Bone marrow (tissue), 2 donors: ENCODE measurements around the gene ASTE1.
A peak's percentile ranks its signal among the peaks of the same experiment; 100 is the strongest.
"Not testable (repeated sequence)": the region's sequence is repeated elsewhere in the genome, so short reads cannot be mapped to it uniquely, and the experiment has no call there.

ENCODE experiments used
- DNase-seq, 2 donors: peaks; one replicate each; lab custom pipeline; 2025; lab: John Stamatoyannopoulos, UW

ASTE1 gene

GRCh38 chr3:131026321-131027151 is at the start of gene ASTE1, which contains the start of gene NEK11:
Gene ASTE1 (minus strand): TSS chr3:131026825. CDS start chr3:131025306, 1,519 bp downstream.
Gene NEK11 (plus strand): TSS chr3:131026877. CDS start chr3:131029709, 2,832 bp downstream.
- peak; percentile 71 to 84 for DNase-seq

DNA sequence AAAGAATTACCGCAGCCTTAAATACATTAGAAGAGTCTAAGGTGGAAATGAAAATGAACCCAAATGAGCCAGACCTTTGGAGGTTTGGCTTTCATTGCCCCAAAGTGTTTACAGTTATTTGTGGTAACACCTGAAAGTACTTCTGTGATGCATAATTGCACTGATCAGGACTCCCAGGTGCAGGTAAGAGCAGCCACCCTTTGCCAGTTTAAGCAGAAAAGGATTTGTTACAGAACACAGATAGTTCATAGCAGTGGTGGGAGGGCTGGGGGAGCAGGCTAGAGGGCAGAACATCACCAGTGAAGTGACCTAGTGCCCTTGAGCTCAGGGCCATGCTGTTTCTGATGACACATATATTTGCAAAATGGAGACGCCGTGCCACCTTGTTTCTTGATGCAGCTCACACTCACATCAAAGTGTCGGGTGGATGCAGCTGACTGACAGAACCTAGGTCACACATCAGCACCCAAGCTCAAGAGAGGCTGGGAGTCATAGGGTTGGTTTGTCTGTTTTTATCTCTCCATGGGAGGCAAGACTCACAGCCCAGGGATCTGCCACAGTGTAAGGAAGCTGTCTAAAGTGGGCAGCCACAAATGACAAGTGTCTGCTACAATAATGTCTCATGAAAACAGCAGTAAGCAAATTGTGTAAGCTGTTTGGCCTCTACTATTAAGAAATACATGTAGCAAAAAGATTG is 49.2 kb upstream of the ASTE1 start:
- no peak for DNase-seq

- DNase-seq, result no peak
These were observed 46.2 kb upstream of the ASTE1 start for GRCh38 chr3:131072845-131073244.

GRCh38 chr3:131072099-131072559 is 45.5 kb upstream of the ASTE1 start:
- peak in 1 of 2 donors; percentile 79 for DNase-seq

DNA sequence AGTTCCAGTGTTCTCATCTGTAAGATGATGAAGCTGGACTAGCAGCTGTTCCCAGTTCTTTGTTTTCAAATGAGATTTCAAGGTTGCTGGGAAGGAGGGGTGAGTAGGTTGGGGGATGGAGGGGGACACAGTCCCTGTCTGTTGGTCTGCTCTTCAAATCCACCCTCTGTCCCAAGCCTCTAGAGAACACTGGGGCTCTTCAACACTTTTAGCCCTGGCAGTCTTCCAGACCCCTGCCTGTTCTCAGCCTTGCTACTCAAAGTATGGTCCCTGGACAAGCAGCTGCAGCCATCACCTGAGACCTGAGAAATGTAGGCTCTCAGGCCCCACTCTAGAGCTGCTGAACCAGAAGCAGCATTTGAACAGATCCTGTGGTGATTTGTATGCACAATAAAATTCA is 41.4 kb upstream of the ASTE1 start:
- no peak for DNase-seq

DNA sequence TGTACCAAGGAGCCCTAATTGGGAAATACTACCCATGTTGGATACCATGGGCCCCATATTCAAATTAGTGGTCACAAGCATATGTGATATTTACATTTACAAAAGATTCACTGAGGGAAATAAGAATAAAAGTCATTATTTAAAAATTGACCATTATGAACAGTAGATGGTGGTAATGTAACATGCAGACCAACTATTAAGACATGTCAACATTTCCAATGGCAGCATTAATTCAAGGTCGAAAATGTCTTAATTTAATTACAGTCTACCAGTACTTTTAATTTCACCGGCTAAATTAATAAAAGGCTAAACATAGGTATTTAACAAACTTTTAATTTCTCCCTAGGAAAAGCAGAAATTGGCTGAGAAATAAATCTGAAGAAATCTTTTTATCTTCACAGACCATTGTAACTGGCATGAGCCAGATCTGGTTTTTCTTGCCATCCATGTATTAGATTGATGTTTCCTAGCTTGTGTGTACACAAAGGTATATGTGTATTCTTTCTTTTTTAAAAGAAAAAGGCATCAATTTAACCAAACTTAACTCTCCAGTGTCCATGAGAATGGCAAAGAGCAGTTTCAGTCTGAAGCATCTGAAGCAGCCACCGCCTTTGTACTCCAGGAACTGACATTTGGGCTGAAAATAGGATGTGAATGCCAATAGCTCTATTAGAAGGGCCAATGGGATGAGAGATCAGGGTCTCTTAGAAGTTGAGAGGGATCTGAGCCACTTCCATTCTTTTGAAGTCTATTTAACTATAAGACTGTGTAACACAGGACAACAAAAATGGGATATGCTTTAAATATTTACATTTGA is 26.6 kb upstream of the ASTE1 start:
- DNase-seq, result no peak

GRCh38 chr3:131050001-131050400 is 23.4 kb upstream of the ASTE1 start:
- DNase-seq, result no peak

GRCh38 chr3:131048030-131048429 is 21.4 kb upstream of the ASTE1 start:
- no peak for DNase-seq

- DNase-seq, result no peak
These were observed 21.0 kb upstream of the ASTE1 start for GRCh38 chr3:131047582-131047981.

- not testable (repeated sequence) for DNase-seq
These were observed 15.8 kb upstream of the ASTE1 start for GRCh38 chr3:131042271-131042985.

DNA sequence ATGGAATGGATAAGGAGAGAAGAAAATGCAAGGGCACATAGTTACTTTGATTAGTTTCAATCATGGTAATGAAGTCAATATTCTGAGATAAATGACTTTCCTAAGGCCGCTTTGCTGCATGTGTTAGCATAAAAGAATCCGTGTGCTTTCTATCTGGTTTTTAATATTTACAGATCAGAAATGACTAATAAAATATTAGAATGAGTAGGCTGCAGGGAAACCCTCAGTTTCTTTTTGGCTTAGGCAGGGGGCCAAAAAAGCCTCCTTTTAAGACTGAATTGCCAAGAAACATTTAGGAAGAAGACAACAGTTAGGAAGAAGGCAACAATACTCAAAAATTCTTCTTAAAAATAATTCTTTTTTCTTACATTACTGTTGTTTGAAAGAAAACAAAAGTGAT is 11.7 kb upstream of the ASTE1 start:
- no peak for DNase-seq

- DNase-seq, result no peak
These were observed 10.4 kb upstream of the ASTE1 start for GRCh38 chr3:131036986-131037385.

DNA sequence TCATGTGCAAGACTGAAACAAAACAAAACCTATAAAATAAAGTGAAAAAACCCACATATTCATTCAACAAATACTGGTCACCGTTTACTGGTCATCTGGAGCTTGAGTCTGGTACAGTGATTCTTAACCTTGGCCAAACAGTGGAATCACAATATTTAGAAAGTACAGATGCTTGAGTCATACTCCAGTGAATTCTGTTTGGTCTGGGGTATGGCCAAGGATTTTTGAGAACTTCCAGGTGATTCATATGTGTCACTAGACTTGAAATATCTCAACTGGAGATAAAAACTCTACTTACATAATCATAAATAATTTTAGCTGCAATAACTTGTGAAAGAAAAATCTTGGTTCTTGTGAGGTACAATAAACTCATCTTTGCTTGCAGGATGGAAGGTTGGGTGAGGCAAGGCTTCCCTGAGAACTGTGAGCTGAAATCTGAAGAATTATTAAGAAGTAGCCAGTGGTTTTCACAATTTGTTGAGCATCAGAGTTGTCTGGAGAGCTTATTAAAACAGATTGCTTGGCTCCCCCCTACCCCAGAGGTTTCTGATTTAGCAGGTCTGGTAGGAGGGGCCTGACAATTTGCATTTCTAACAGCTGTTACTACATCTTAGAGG is 9.7 kb upstream of the ASTE1 start:
- DNase-seq, result no peak

GRCh38 chr3:131033480-131034080 is 7.0 kb upstream of the ASTE1 start:
- no peak for DNase-seq

- DNase-seq, result no peak
These were observed 5.0 kb upstream of the ASTE1 start for GRCh38 chr3:131031660-131032059.

GRCh38 chr3:131028844-131029243 is 2.2 kb upstream of the ASTE1 start:
- DNase-seq, result no peak

- no peak for DNase-seq
These were observed 1.1 kb downstream of the ASTE1 start for GRCh38 chr3:131025539-131025938.

DNA sequence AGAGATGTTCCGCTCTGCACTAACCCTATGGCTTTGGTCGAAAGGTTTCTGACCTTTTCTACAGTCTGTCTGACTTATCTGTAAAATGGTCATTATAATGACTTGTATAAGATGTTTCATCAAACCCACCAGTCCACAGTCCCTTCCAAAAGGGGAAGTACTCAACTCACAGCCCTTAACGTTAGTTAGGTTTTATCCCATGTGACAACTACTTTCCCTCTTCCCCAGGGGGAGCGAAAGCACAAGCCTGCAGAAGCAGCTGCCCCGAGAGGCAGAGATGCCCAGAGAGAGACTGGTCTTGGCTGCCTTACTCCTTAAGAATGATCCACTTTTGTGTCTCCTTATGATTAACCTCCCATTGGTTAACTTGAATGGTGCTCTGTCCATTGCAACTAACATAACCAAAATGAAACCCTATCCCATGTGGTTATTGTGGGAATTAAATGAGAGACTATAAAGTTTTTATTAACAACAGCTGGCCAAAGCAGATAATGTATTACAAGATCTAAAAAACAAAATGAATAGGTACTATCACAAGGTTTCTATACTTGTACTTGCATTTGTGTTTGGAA is 6.4 kb downstream of the ASTE1 start:
- peak in 1 of 2 donors; percentile 73 for DNase-seq

DNA sequence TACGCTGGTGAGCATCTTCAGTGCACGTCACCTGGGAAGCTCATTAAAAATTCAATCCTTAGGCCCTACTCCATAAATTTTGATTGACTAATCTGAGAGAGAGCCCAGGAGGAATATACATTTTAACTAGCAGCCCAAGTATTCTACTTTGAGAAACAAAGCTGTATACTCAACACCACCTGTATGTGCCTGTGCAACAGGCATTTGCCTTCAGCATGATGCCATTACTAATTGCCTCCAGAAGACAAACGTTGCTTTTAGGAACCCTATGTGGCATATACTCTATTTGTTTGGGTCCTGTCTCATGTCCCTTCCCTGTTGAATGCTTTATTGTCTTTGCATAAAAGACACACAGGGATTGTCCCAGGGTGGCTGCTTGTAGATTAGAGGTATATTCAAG is 7.7 kb downstream of the ASTE1 start:
- no peak for DNase-seq

- no peak for DNase-seq
These were observed 16.9 kb downstream of the ASTE1 start for GRCh38 chr3:131009698-131010097.
